ENCODE results near the gene EYA2.
"Not testable (repeated sequence)": the region's sequence is repeated elsewhere in the genome, so short reads cannot be mapped to it uniquely, and the experiment has no call there.

EYA2 gene

GRCh38 chr20:46930640-46931339 lies 36.1 kb downstream of the EYA2 start:
- no peak overlapping the region for H3K4me3 ChIP-seq (ENCODE audit: control insufficient read depth in 1 of 7, extremely low read depth in 1 of 7, insufficient read depth in 4 of 7, low read depth in 2 of 7, low read length in 6 of 7)
- H3K9me3 ChIP-seq (ENCODE audit: control extremely low read depth in 1 of 5, control insufficient read depth in 4 of 5, insufficient read depth in 2 of 5, low read depth in 1 of 5, low read length in 4 of 5) = peaks cover 0 to 2% (median 0%) of the 10 kb centered on the region in 5 experiments
- H3K27ac ChIP-seq (ENCODE audit: insufficient read depth in 1 of 2, low read depth in 1 of 2, low read length in 2 of 2, poor library complexity in 1 of 2, severe bottlenecking in 2 of 2) = no peak overlapping the region
- ChIA-PET POLR2A (no interaction called here), CTCF (no interaction called here)
- no peaks in the 10 kb centered on the region for H3K36me3 ChIP-seq (ENCODE audit: control insufficient read depth in 4 of 4, insufficient read depth in 4 of 4, low read length in 3 of 4)
- no peaks in the 10 kb centered on the region for H3K4me1 ChIP-seq (ENCODE audit: control extremely low read depth in 1 of 4, control insufficient read depth in 4 of 4, insufficient read depth in 4 of 4, low read length in 3 of 4)
- WGBS (ENCODE audit: insufficient coverage) = 61% methylated on average over 8 of the region's 9 CpGs
- no peak for DNase-seq
- peaks cover 0 to 15% (median 4%) of the 10 kb centered on the region in 5 experiments for H3K27me3 ChIP-seq (replicated peaks in 2 of 5; ENCODE audit: control insufficient read depth in 4 of 5, insufficient read depth in 5 of 5, low read length in 4 of 5)

DNA sequence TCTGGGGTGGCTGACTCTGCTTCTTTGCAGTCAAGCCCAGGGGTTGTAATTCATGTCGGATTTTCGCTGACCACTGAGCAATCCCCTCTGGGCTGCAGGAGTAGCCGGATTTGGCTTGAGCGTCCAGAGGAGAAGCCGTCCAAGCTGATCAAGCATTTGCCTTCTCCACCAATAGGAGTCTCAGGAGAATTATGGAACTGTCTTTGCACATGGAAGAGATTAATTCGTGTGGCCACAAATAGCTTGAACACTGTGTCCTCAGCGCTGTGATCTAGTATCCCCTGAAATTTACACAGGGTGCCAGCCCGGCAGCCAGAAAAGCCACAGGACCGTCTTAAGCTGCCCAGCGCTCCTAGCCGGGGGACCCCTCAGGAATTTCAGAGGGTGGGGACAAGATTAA lies 37.1 kb downstream of the EYA2 start:
- Histone ChIP-seq H3K4me3 (ENCODE audit: control insufficient read depth in 1 of 7, extremely low read depth in 1 of 7, insufficient read depth in 4 of 7, low read depth in 2 of 7, low read length in 6 of 7) (no peak overlapping the region), H3K9me3 (ENCODE audit: control extremely low read depth in 1 of 5, control insufficient read depth in 4 of 5, insufficient read depth in 2 of 5, low read depth in 1 of 5, low read length in 4 of 5) (peaks cover 0 to 2% (median 0%) of the 10 kb centered on the region in 5 experiments), H3K36me3 (ENCODE audit: control insufficient read depth in 4 of 4, insufficient read depth in 4 of 4, low read length in 3 of 4) (no peaks in the 10 kb centered on the region), H3K27ac (ENCODE audit: insufficient read depth in 1 of 2, low read depth in 1 of 2, low read length in 2 of 2, poor library complexity in 1 of 2, severe bottlenecking in 2 of 2) (no peak overlapping the region), H3K4me1 (ENCODE audit: control extremely low read depth in 1 of 4, control insufficient read depth in 4 of 4, insufficient read depth in 4 of 4, low read length in 3 of 4) (no peaks in the 10 kb centered on the region), H3K27me3 (replicated peaks in 2 of 5; ENCODE audit: control insufficient read depth in 4 of 5, insufficient read depth in 5 of 5, low read length in 4 of 5) (peaks cover 0 to 15% (median 4%) of the 10 kb centered on the region in 5 experiments)
- CTCF ChIA-PET = no interaction called here
- WGBS (ENCODE audit: insufficient coverage) = 92% methylated on average over 11 of the region's 11 CpGs
- POLR2A ChIA-PET = no interaction called here
- no peak for DNase-seq

- 97% methylated on average over 10 of the region's 10 CpGs for WGBS (ENCODE audit: insufficient coverage)
These were observed 37.8 kb downstream of the EYA2 start for GRCh38 chr20:46932439-46932838.

GRCh38 chr20:46933150-46933549 lies 38.5 kb downstream of the EYA2 start:
- H3K36me3 ChIP-seq (ENCODE audit: control insufficient read depth in 4 of 4, insufficient read depth in 4 of 4, low read length in 3 of 4) = no peaks in the 10 kb centered on the region
- no peak overlapping the region for H3K4me3 ChIP-seq (ENCODE audit: control insufficient read depth in 1 of 7, extremely low read depth in 1 of 7, insufficient read depth in 4 of 7, low read depth in 2 of 7, low read length in 6 of 7)
- DNase-seq = no peak
- no peaks in the 10 kb centered on the region for H3K4me1 ChIP-seq (ENCODE audit: control extremely low read depth in 1 of 4, control insufficient read depth in 4 of 4, insufficient read depth in 4 of 4, low read length in 3 of 4)
- POLR2A ChIA-PET = no interaction called here
- H3K9me3 ChIP-seq (ENCODE audit: control extremely low read depth in 1 of 5, control insufficient read depth in 4 of 5, insufficient read depth in 2 of 5, low read depth in 1 of 5, low read length in 4 of 5) = no peaks in the 10 kb centered on the region
- H3K27ac ChIP-seq (ENCODE audit: insufficient read depth in 1 of 2, low read depth in 1 of 2, low read length in 2 of 2, poor library complexity in 1 of 2, severe bottlenecking in 2 of 2) = no peak overlapping the region
- CTCF ChIA-PET = no interaction called here
- peaks cover 0 to 15% (median 4%) of the 10 kb centered on the region in 5 experiments for H3K27me3 ChIP-seq (replicated peaks in 2 of 5; ENCODE audit: control insufficient read depth in 4 of 5, insufficient read depth in 5 of 5, low read length in 4 of 5)
- 87% methylated on average over 5 of the region's 5 CpGs for WGBS (ENCODE audit: insufficient coverage)

More at GRCh38 chr20:46932439-46932838, 37.8 kb downstream of the EYA2 start:
- POLR2A ChIA-PET; H3K9me3 ChIP-seq (ENCODE audit: control extremely low read depth in 1 of 5, control insufficient read depth in 4 of 5, insufficient read depth in 2 of 5, low read depth in 1 of 5, low read length in 4 of 5); H3K4me1 ChIP-seq (ENCODE audit: control extremely low read depth in 1 of 4, control insufficient read depth in 4 of 4, insufficient read depth in 4 of 4, low read length in 3 of 4); H3K36me3 ChIP-seq (ENCODE audit: control insufficient read depth in 4 of 4, insufficient read depth in 4 of 4, low read length in 3 of 4); H3K27ac ChIP-seq (ENCODE audit: insufficient read depth in 1 of 2, low read depth in 1 of 2, low read length in 2 of 2, poor library complexity in 1 of 2, severe bottlenecking in 2 of 2); H3K4me3 ChIP-seq (ENCODE audit: control insufficient read depth in 1 of 7, extremely low read depth in 1 of 7, insufficient read depth in 4 of 7, low read depth in 2 of 7, low read length in 6 of 7); DNase-seq; CTCF ChIA-PET: not testable (repeated sequence)
- H3K27me3 ChIP-seq (replicated peaks in 2 of 5; ENCODE audit: control insufficient read depth in 4 of 5, insufficient read depth in 5 of 5, low read length in 4 of 5) = peaks cover 0 to 15% (median 4%) of the 10 kb centered on the region in 5 experiments

DNA sequence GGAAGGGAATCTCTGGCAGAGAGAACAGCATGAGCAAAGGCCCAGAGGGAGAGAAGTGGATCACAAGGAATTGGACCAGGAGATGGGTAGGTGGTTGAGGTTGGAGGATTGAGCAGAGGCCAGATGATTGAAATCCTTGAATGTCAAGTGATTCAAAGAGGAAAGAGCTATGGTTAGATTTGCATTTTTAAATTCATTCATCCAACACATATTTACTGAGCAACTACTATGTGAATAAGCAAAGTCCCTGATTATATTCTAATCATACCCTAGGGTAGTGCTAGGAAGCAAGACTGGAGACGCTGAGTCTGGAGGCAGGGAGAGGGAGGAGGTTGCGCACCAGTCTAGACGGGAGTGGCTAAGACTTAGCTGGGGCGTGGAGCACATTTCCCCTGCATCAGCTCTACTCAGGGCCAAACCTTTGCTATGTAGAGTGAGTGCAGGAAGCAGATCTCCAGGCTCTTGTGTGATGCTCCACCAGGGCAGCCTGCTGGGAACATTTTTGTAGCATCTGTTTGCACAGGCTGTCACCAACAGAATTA lies 40.2 kb downstream of the EYA2 start:
- Histone ChIP-seq H3K27ac (ENCODE audit: insufficient read depth in 1 of 2, low read depth in 1 of 2, low read length in 2 of 2, poor library complexity in 1 of 2, severe bottlenecking in 2 of 2) (no peak overlapping the region), H3K4me1 (ENCODE audit: control extremely low read depth in 1 of 4, control insufficient read depth in 4 of 4, insufficient read depth in 4 of 4, low read length in 3 of 4) (no peaks in the 10 kb centered on the region), H3K9me3 (ENCODE audit: control extremely low read depth in 1 of 5, control insufficient read depth in 4 of 5, insufficient read depth in 2 of 5, low read depth in 1 of 5, low read length in 4 of 5) (no peaks in the 10 kb centered on the region), H3K4me3 (ENCODE audit: control insufficient read depth in 1 of 7, extremely low read depth in 1 of 7, insufficient read depth in 4 of 7, low read depth in 2 of 7, low read length in 6 of 7) (no peak overlapping the region), H3K36me3 (ENCODE audit: control insufficient read depth in 4 of 4, insufficient read depth in 4 of 4, low read length in 3 of 4) (no peaks in the 10 kb centered on the region), H3K27me3 (replicated peaks in 2 of 5; ENCODE audit: control insufficient read depth in 4 of 5, insufficient read depth in 5 of 5, low read length in 4 of 5) (peaks cover 0 to 9% (median 2%) of the 10 kb centered on the region in 5 experiments)
- ChIA-PET POLR2A (no interaction called here), CTCF (no interaction called here)
- DNase-seq = no peak
- no CpG with 5 or more reads among the region's 4 CpGs for WGBS (ENCODE audit: insufficient coverage)

DNA sequence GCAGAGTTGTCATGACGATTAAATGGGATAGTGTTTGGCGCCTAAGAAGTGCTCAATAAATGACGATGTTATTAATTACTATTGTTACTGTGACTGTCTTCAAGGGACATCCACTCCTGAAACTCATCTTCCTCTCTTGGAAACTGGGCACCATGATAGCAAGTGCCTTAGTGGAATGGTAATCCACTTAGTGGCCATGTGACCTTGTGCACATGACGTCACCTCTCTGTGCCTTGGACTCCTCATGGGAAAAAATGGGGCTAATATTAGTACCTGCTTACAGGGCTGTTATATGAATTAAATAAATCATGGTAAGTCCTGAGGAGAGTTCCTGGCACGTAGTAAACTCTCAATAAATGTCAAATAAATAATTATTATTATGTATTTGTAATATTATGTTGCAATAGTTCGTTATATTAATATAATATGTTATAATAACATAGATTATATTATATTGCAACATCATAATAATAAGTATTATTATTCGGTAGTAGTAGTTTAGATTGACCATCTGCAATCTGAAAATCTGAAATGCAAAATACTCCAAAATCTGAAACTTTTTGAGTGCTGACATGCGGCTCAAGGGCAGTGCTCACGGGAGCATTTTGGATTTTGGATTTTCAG lies 40.9 kb downstream of the EYA2 start:
- H3K4me3 ChIP-seq (ENCODE audit: control insufficient read depth in 1 of 7, extremely low read depth in 1 of 7, insufficient read depth in 4 of 7, low read depth in 2 of 7, low read length in 6 of 7) = no peak overlapping the region
- no peaks in the 10 kb centered on the region for H3K9me3 ChIP-seq (ENCODE audit: control extremely low read depth in 1 of 5, control insufficient read depth in 4 of 5, insufficient read depth in 2 of 5, low read depth in 1 of 5, low read length in 4 of 5)
- CTCF ChIA-PET = no interaction called here
- H3K27me3 ChIP-seq (replicated peaks in 2 of 5; ENCODE audit: control insufficient read depth in 4 of 5, insufficient read depth in 5 of 5, low read length in 4 of 5) = peaks cover 0 to 5% (median 2%) of the 10 kb centered on the region in 5 experiments
- POLR2A ChIA-PET = no interaction called here
- H3K36me3 ChIP-seq (ENCODE audit: control insufficient read depth in 4 of 4, insufficient read depth in 4 of 4, low read length in 3 of 4) = no peaks in the 10 kb centered on the region
- DNase-seq = no peak
- 100% methylated on average over 3 of the region's 9 CpGs for WGBS (ENCODE audit: insufficient coverage)
- no peaks in the 10 kb centered on the region for H3K4me1 ChIP-seq (ENCODE audit: control extremely low read depth in 1 of 4, control insufficient read depth in 4 of 4, insufficient read depth in 4 of 4, low read length in 3 of 4)
- H3K27ac ChIP-seq (ENCODE audit: insufficient read depth in 1 of 2, low read depth in 1 of 2, low read length in 2 of 2, poor library complexity in 1 of 2, severe bottlenecking in 2 of 2) = no peak overlapping the region

GRCh38 chr20:46936415-46937156 lies 41.9 kb downstream of the EYA2 start:
- H3K36me3 ChIP-seq (ENCODE audit: control insufficient read depth in 4 of 4, insufficient read depth in 4 of 4, low read length in 3 of 4) = no peaks in the 10 kb centered on the region
- H3K27ac ChIP-seq (ENCODE audit: insufficient read depth in 1 of 2, low read depth in 1 of 2, low read length in 2 of 2, poor library complexity in 1 of 2, severe bottlenecking in 2 of 2) = no peak overlapping the region
- ChIA-PET POLR2A (no interaction called here), CTCF (no interaction called here)
- no peaks in the 10 kb centered on the region for H3K4me1 ChIP-seq (ENCODE audit: control extremely low read depth in 1 of 4, control insufficient read depth in 4 of 4, insufficient read depth in 4 of 4, low read length in 3 of 4)
- WGBS (ENCODE audit: insufficient coverage) = 90% methylated on average over 15 of the region's 18 CpGs
- peaks cover 0 to 2% (median 0%) of the 10 kb centered on the region in 5 experiments for H3K27me3 ChIP-seq (replicated peaks in 2 of 5; ENCODE audit: control insufficient read depth in 4 of 5, insufficient read depth in 5 of 5, low read length in 4 of 5)
- no peak for DNase-seq
- H3K9me3 ChIP-seq (ENCODE audit: control extremely low read depth in 1 of 5, control insufficient read depth in 4 of 5, insufficient read depth in 2 of 5, low read depth in 1 of 5, low read length in 4 of 5) = no peaks in the 10 kb centered on the region
- H3K4me3 ChIP-seq (ENCODE audit: control insufficient read depth in 1 of 7, extremely low read depth in 1 of 7, insufficient read depth in 4 of 7, low read depth in 2 of 7, low read length in 6 of 7) = no peak overlapping the region

All from common myeloid progenitor, CD34-positive (primary cell).